WTC11 (cell line): ENCODE measurements around the gene DDX39A. TPM values are rescaled to one million over a fixed set of nuclear protein-coding genes. Genes with fewer than 3 reads are reported as not detected.

Experiments used
- ATAC-seq: fragments of 200-7000 bp; cut with Tn5 transposase; 2 replicates; pipeline ENCODE4 v1.10.0; 2021; ENCODE audit warnings: mild to moderate bottlenecking, moderate library complexity
- CTCF ChIA-PET: fragments of 300-600 bp; sonication (Branson Sonifier 250); formaldehyde crosslinking; loops from one replicate; lab custom pipeline; 2021; ENCODE audit warnings: antibody characterized with exemption; lab: Charles Lee
- POLR2A ChIA-PET: fragments of 350-600 bp; sonication (Branson Sonifier 250); formaldehyde crosslinking; loops from one replicate; lab custom pipeline; 2021; ENCODE audit warnings: antibody characterized with exemption; lab: Charles Lee
- DNase-seq: peaks from one replicate; pipeline ENCODE4 v3.0.0; 2021; ENCODE audit warnings: low spot score
- H3K27ac Mint-ChIP-seq: 2 replicates; pipeline ENCODE4 v1.8.0; 2021; ENCODE audit warnings: mixed read lengths
- H3K27me3 Mint-ChIP-seq: 2 replicates; pipeline ENCODE4 v1.8.0; 2021; ENCODE audit warnings: low read depth, mild to moderate bottlenecking, moderate library complexity, mixed read lengths
- H3K36me3 Mint-ChIP-seq: 2 replicates; pipeline ENCODE4 v1.8.0; 2021; ENCODE audit warnings: mixed read lengths
- H3K4me1 Mint-ChIP-seq: 2 replicates; pipeline ENCODE4 v1.8.0; 2022; ENCODE audit warnings: mixed read lengths
- H3K4me3 Mint-ChIP-seq: 2 replicates; pipeline ENCODE4 v1.8.0; 2021; ENCODE audit warnings: mild to moderate bottlenecking, moderate library complexity, mixed read lengths
- H3K9me3 Mint-ChIP-seq: 2 replicates; pipeline ENCODE4 v1.8.0; 2021; ENCODE audit warnings: mixed read lengths
- CBFB ChIP-seq: sonication (generic); formaldehyde crosslinking; IDR thresholded peaks from 2 replicates; pipeline ENCODE4 v1.8.1; 2022; ENCODE audit warnings: mild to moderate bottlenecking, low read depth, missing genetic modification reagents
- CDX4 ChIP-seq: fragments of 250-450 bp; sonication (Bioruptor Pico); IDR thresholded peaks from 2 replicates; pipeline ENCODE4 v1.9.0; 2021; ENCODE audit warnings: moderate library complexity, mild to moderate bottlenecking, inconsistent platforms, borderline replicate concordance
- CREM ChIP-seq: sonication (generic); formaldehyde crosslinking; IDR thresholded peaks from 2 replicates; pipeline ENCODE4 v1.8.1; 2022; ENCODE audit warnings: mild to moderate bottlenecking, missing genetic modification reagents, moderate library complexity
- ERG ChIP-seq: fragments of 250-450 bp; sonication (Bioruptor Pico); IDR thresholded peaks from 2 replicates; pipeline ENCODE4 v1.8.0; 2021; ENCODE audit warnings: mild to moderate bottlenecking
- ESRRA ChIP-seq: sonication (generic); formaldehyde crosslinking; IDR thresholded peaks from 2 replicates; pipeline ENCODE4 v1.8.1; 2022; ENCODE audit warnings: mild to moderate bottlenecking, missing genetic modification reagents, borderline replicate concordance
- ETV6 ChIP-seq: sonication (generic); formaldehyde crosslinking; IDR thresholded peaks from 2 replicates; pipeline ENCODE4 v1.8.1; 2022; ENCODE audit warnings: mild to moderate bottlenecking, missing genetic modification reagents
- FOXJ3 ChIP-seq: sonication (generic); formaldehyde crosslinking; IDR thresholded peaks from 2 replicates; pipeline ENCODE4 v1.9.0; 2021; ENCODE audit warnings: missing genetic modification reagents, mild to moderate bottlenecking, borderline replicate concordance
- FOXP4 ChIP-seq: sonication (generic); formaldehyde crosslinking; IDR thresholded peaks from 2 replicates; pipeline ENCODE4 v1.8.0; 2022; ENCODE audit warnings: mild to moderate bottlenecking, missing genetic modification reagents
- GTF2I ChIP-seq: fragments of 250-450 bp; sonication (Bioruptor Pico); conservative IDR thresholded peaks from 2 replicates; pipeline ENCODE4 v1.4.0; 2021; ENCODE audit warnings: mild to moderate bottlenecking
- IRF2 ChIP-seq: sonication (generic); formaldehyde crosslinking; IDR thresholded peaks from 2 replicates; pipeline ENCODE4 v1.8.0; 2022; ENCODE audit warnings: low read depth, missing genetic modification reagents, borderline replicate concordance
- JUN ChIP-seq: sonication (generic); formaldehyde crosslinking; IDR thresholded peaks from 2 replicates; pipeline ENCODE4 v1.8.0; 2023; ENCODE audit warnings: mild to moderate bottlenecking, missing genetic modification reagents
- MAX ChIP-seq: sonication (generic); formaldehyde crosslinking; IDR thresholded peaks from 2 replicates; pipeline ENCODE4 v1.8.0; 2022; ENCODE audit warnings: mild to moderate bottlenecking, missing genetic modification reagents
- MLX ChIP-seq: sonication (generic); formaldehyde crosslinking; IDR thresholded peaks from 2 replicates; pipeline ENCODE4 v1.8.1; 2023; ENCODE audit warnings: mild to moderate bottlenecking, missing genetic modification reagents, moderate library complexity
- NFATC4 ChIP-seq: fragments of 250-450 bp; sonication (Bioruptor Pico); IDR thresholded peaks from 2 replicates; pipeline ENCODE4 v1.9.0; 2021; ENCODE audit warnings: mild to moderate bottlenecking
- NFE2L1 ChIP-seq: sonication (generic); formaldehyde crosslinking; IDR thresholded peaks from 2 replicates; pipeline ENCODE4 v1.8.1; 2023; ENCODE audit warnings: missing genetic modification reagents
- TCF7 ChIP-seq: sonication (generic); formaldehyde crosslinking; IDR thresholded peaks from 2 replicates; pipeline ENCODE4 v1.8.0; 2022; ENCODE audit warnings: mild to moderate bottlenecking, low read depth, missing genetic modification reagents, moderate library complexity
- USF1 ChIP-seq: sonication (generic); formaldehyde crosslinking; IDR thresholded peaks from 2 replicates; pipeline ENCODE4 v1.8.0; 2022; ENCODE audit warnings: mild to moderate bottlenecking, missing genetic modification reagents
- ZNF512 ChIP-seq: sonication (generic); formaldehyde crosslinking; IDR thresholded peaks from 2 replicates; pipeline ENCODE4 v1.8.1; 2022; ENCODE audit warnings: missing genetic modification reagents, borderline replicate concordance
- total RNA-seq: library from RNA; stranded (reverse); gene quantifications from 3 replicates; pipeline ENCODE4 v1.2.3, GENCODE V29; 2021

The DDX39A gene
- total RNA-seq, 1 experiment from 2014 or later: 136 TPM

GRCh38 chr19:14406645-14407401 lies 12.3 kb downstream of the DDX39A start:
- TF ChIP-seq CBFB (CRISPR knock-in tag): 0 out of 2 replicates have a peak, but pooled peaks have one; percentile 17
- TF ChIP-seq CDX4 (CRISPR knock-in tag): no peak
- TF ChIP-seq NFATC4 (CRISPR knock-in tag): 0 out of 2 replicates have a peak, but pooled peaks have one; percentile 21
- TF ChIP-seq NFE2L1 (CRISPR knock-in tag): no peak
- no peak for TF ChIP-seq TCF7 (CRISPR knock-in tag)
- TF ChIP-seq JUN: no peak
- TF ChIP-seq ESRRA: no peak
- TF ChIP-seq, all 79 proteins: peak for 2
- H3K4me1 Mint-ChIP-seq: peaks cover 14% of the 10 kb centered on the region
- ATAC-seq (no peak), DNase-seq (no peak)
- no peaks in the 10 kb centered on the region for H3K9me3 Mint-ChIP-seq
- ChIA-PET CTCF (interaction anchor here (1.0 to 6.8 kb wide), 64 partner anchors 9 to 973 kb away, joined by 3 to 197 read pairs (median 7); partner anchors contain the start of genes ADGRE5, AKAP8, ASF1B and C19orf67), POLR2A (interaction anchor here (1.0 to 2.4 kb wide), 7 partner anchors 8 to 270 kb away, joined by 3 to 28 read pairs (median 3); partner anchors contain the start of gene ASF1B)
- H3K27ac Mint-ChIP-seq: peak overlapping the region; percentile 76
- H3K27me3 Mint-ChIP-seq: no peaks in the 10 kb centered on the region
- peak overlapping the region; percentile 29; the same call in 1 of the 2 replicates for H3K4me3 Mint-ChIP-seq
- H3K36me3 Mint-ChIP-seq: peaks cover 36% of the 10 kb centered on the region

- DNase-seq (peak; percentile 100), ATAC-seq (peak; percentile 92)
- no peaks in the 10 kb centered on the region for H3K9me3 Mint-ChIP-seq
- H3K4me3 Mint-ChIP-seq: peak overlapping the region; percentile 81
- CTCF ChIA-PET: interaction anchor here (0.5 to 6.8 kb wide), 91 partner anchors 8 to 1842 kb away, joined by 3 to 197 read pairs (median 5); partner anchors contain the start of genes ADGRE5, AKAP8, ASF1B and C19orf67
- H3K4me1 Mint-ChIP-seq: peaks cover 14% of the 10 kb centered on the region
- H3K27me3 Mint-ChIP-seq: no peaks in the 10 kb centered on the region
- H3K27ac Mint-ChIP-seq: peak overlapping the region; percentile 98
- POLR2A ChIA-PET: interaction anchor here (0.5 to 2.4 kb wide), 12 partner anchors 9 to 270 kb away, joined by 3 to 28 read pairs (median 4); partner anchors contain the start of gene ASF1B
- H3K36me3 Mint-ChIP-seq: peaks cover 28% of the 10 kb centered on the region
- no peak for TF ChIP-seq ZNF512
- no peak for TF ChIP-seq TCF7 (CRISPR knock-in tag)
- TF ChIP-seq MAX: peak; percentile 89
- no peak for TF ChIP-seq FOXJ3 (CRISPR knock-in tag)
- no peak for TF ChIP-seq ERG (CRISPR knock-in tag)
- TF ChIP-seq CREM (CRISPR knock-in tag): no peak
- TF ChIP-seq ETV6 (CRISPR knock-in tag): peak; percentile 58; the same call in 1 of the 2 replicates
- no peak for TF ChIP-seq ESRRA
- TF ChIP-seq MLX (CRISPR knock-in tag): 0 out of 2 replicates have a peak, but pooled peaks have one; percentile 49
- TF ChIP-seq GTF2I: no peak
- TF ChIP-seq FOXP4 (CRISPR knock-in tag): peak; percentile 49; the same call in 1 of the 2 replicates
- no peak for TF ChIP-seq IRF2 (CRISPR knock-in tag)
- TF ChIP-seq CBFB (CRISPR knock-in tag): peak; percentile 32; the same call in 1 of the 2 replicates
- no peak; the same call in 1 of the 2 replicates for TF ChIP-seq USF1
These were observed 13.1 kb downstream of the DDX39A start for GRCh38 chr19:14405758-14406644.
